HepG2 (cell line): ENCODE data around the gene FAF2. TPM values are rescaled to one million over a fixed set of nuclear protein-coding genes. Genes with fewer than 3 reads are reported as not detected.

Source experiments
- BRD4 ChIP-seq: sonication (generic); formaldehyde crosslinking; IDR thresholded peaks from 2 replicates; pipeline ENCODE4 v1.4.0; 2020; ENCODE audit warnings: missing genetic modification reagents
- LCORL ChIP-seq, 2 experiments: fragments of 450-650 bp in 1 of 2; sonication (generic) in 1 of 2; formaldehyde crosslinking in 1 of 2; IDR thresholded peaks; 2 replicates each; pipeline versions ENCODE4 v1.5.0 to v1.6.1; 2017 to 2020; ENCODE audit warnings: antibody characterized with exemption in 1 of 2, missing genetic modification reagents in 1 of 2
- NFYC ChIP-seq: IDR thresholded peaks from 2 replicates; pipeline ENCODE4 v1.6.1; 2016; ENCODE audit warnings: missing genetic modification reagents, missing compliant biosample characterization
- ZNF44 ChIP-seq: sonication (generic); formaldehyde crosslinking; IDR thresholded peaks from 2 replicates; pipeline ENCODE4 v1.5.1; 2020; ENCODE audit warnings: mild to moderate bottlenecking, missing genetic modification reagents
- ZNF552 ChIP-seq: sonication (generic); formaldehyde crosslinking; IDR thresholded peaks from 2 replicates; pipeline ENCODE4 v1.9.0; 2022; ENCODE audit warnings: missing genetic modification reagents, mild to moderate bottlenecking, borderline replicate concordance
- ZSCAN9 ChIP-seq: IDR thresholded peaks from 2 replicates; pipeline ENCODE4 v1.6.1; 2016; ENCODE audit warnings: borderline replicate concordance
- polyA plus RNA-seq, 8 experiments: library from polyadenylated mRNA; depleted of rRNA in 3 of 8; stranded (reverse) in 7 of 8; unstranded in 1 of 8; fragments of >200 nt; fragmentation: Illumina TruSeq in 4 of 8; extraction: Trizol in 4 of 8; gene quantifications; 2 replicates each; pipeline versions ENCODE4 v1.2.1 to v1.2.3, GENCODE V29; 2011 to 2016; ENCODE audit warnings: low read depth in 4 of 8, missing spikeins in 1 of 8, mixed read lengths in 1 of 8; ENCODE audit not compliant: insufficient read depth in 1 of 8
- total RNA-seq, 5 experiments: library from RNA; depleted of rRNA; stranded (reverse); fragments of >200 nt; fragmentation: Illumina TruSeq; extraction: Trizol; gene quantifications; 2 replicates each; pipeline ENCODE4 v1.2.3, GENCODE V29; 2016; ENCODE audit warnings: low read depth in 1 of 5
- TF ChIP-seq, protein P1 (sequence below): sonication (generic); formaldehyde crosslinking; conservative IDR thresholded peaks from 2 replicates; pipeline ENCODE4 v1.8.0; 2022; ENCODE audit warnings: mild to moderate bottlenecking, moderate library complexity, missing genetic modification reagents
- TF ChIP-seq, protein P2 (sequence below): IDR thresholded peaks from 2 replicates; pipeline ENCODE4 v1.6.1; 2016
- TF ChIP-seq, protein P3 (sequence below): sonication (generic); formaldehyde crosslinking; IDR thresholded peaks from 2 replicates; pipeline ENCODE4 v1.8.1; 2022; ENCODE audit warnings: low read depth, mild to moderate bottlenecking, missing genetic modification reagents
- TF ChIP-seq, protein P4 (sequence below), 2 experiments: fragments of 450-650 bp in 1 of 2; sonication (generic) in 1 of 2; formaldehyde crosslinking; IDR thresholded peaks; 2 replicates each; pipeline versions ENCODE4 v1.5.0 to v1.8.0; 2020 to 2022; ENCODE audit warnings: mild to moderate bottlenecking in 1 of 2, missing genetic modification reagents in 1 of 2
- TF ChIP-seq, protein P5 (sequence below), 2 experiments: fragments of 450-650 bp in 1 of 2; sonication (generic) in 1 of 2; formaldehyde crosslinking in 1 of 2; IDR thresholded peaks; 2 replicates each; pipeline versions ENCODE4 v1.6.1 to v1.8.0; 2016 to 2022; ENCODE audit warnings: antibody characterized with exemption in 1 of 2, mild to moderate bottlenecking in 1 of 2, missing genetic modification reagents in 1 of 2

FAF2 gene
- total and polyA plus RNA-seq, 2 of the 13 experiments (the other 11 are each of a cell fraction or from before 2014, with no cell fraction given) = 27.8 to 34.3 TPM

DNA sequence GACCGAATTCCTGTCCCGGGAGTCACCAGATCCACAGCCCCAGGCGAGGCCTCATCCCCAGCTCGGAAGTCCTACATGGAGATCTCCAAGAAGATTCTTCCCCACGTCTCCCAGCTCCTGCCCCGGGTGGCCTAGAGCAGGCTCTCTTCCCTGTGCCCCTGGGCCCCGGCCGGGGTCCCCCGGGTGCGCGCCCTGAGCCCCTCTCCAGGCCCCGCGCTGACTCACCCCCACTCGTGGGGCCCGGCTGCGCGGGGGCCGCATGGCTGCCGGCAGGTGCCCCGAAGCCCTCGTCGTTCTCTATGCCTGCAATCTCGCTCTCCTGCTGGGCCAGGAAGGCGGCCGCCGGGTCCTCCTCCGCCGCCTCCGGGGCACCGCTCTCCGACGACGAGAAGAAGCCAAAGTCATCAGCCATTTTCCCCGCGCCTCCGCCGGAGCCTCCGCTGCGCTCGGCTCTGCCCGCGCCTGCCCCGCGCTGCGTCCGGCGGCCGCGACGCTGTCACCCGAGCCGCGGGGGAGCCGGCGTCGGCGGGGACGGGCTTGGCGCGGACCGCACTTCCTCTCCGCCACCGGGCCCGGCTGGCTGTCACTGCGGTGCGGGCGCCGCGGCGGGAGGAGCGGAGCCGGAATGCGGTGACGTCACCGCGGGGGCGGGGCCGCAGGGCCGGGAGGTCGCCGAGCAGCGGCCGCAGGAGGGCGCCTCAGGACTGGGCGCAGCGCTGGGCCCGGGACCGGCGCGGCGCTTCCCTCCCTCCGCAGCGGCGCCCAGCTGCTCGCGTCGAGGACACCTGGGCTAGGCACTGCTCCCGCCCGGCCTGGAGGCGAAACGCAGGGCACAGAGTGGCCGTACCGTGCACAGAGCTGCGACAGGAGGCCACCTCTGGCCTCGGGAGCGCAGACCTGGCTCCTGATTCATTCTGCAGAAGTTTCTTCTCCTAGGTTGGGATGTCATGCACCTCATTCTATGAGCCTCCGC lies 31.9 kb upstream of the FAF2 start, which contains the start of gene CLTB (continued):
- TF ChIP-seq, protein P1, sequence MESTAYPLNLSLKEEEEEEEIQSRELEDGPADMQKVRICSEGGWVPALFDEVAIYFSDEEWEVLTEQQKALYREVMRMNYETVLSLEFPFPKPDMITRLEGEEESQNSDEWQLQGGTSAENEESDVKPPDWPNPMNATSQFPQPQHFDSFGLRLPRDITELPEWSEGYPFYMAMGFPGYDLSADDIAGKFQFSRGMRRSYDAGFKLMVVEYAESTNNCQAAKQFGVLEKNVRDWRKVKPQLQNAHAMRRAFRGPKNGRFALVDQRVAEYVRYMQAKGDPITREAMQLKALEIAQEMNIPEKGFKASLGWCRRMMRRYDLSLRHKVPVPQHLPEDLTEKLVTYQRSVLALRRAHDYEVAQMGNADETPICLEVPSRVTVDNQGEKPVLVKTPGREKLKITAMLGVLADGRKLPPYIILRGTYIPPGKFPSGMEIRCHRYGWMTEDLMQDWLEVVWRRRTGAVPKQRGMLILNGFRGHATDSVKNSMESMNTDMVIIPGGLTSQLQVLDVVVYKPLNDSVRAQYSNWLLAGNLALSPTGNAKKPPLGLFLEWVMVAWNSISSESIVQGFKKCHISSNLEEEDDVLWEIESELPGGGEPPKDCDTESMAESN = 0 out of 2 replicates have a peak, but pooled peaks have one; percentile 74
- TF ChIP-seq LCORL (IDR thresholded peaks at IDR 0.05) (no peak), LCORL (CRISPR knock-in tag; IDR thresholded peaks at IDR 0.05) (peak; percentile 75), ZNF44 (no peak), NFYC (CRISPR knock-in tag) (peak; percentile 31; the same call in 1 of the 2 replicates), ZSCAN9 (CRISPR knock-in tag) (no peak), ZNF552 (CRISPR knock-in tag) (no peak), BRD4 (no peak)
- TF ChIP-seq, protein P2, sequence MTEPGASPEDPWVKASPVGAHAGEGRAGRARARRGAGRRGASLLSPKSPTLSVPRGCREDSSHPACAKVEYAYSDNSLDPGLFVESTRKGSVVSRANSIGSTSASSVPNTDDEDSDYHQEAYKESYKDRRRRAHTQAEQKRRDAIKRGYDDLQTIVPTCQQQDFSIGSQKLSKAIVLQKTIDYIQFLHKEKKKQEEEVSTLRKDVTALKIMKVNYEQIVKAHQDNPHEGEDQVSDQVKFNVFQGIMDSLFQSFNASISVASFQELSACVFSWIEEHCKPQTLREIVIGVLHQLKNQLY (CRISPR knock-in tag) = no peak
- TF ChIP-seq, protein P3, sequence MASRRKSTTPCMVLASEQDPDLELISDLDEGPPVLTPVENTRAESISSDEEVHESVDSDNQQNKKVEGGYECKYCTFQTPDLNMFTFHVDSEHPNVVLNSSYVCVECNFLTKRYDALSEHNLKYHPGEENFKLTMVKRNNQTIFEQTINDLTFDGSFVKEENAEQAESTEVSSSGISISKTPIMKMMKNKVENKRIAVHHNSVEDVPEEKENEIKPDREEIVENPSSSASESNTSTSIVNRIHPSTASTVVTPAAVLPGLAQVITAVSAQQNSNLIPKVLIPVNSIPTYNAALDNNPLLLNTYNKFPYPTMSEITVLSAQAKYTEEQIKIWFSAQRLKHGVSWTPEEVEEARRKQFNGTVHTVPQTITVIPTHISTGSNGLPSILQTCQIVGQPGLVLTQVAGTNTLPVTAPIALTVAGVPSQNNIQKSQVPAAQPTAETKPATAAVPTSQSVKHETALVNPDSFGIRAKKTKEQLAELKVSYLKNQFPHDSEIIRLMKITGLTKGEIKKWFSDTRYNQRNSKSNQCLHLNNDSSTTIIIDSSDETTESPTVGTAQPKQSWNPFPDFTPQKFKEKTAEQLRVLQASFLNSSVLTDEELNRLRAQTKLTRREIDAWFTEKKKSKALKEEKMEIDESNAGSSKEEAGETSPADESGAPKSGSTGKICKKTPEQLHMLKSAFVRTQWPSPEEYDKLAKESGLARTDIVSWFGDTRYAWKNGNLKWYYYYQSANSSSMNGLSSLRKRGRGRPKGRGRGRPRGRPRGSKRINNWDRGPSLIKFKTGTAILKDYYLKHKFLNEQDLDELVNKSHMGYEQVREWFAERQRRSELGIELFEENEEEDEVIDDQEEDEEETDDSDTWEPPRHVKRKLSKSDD (CRISPR knock-in tag) = peak; percentile 66; the same call in 1 of the 2 replicates
- TF ChIP-seq, protein P4, sequence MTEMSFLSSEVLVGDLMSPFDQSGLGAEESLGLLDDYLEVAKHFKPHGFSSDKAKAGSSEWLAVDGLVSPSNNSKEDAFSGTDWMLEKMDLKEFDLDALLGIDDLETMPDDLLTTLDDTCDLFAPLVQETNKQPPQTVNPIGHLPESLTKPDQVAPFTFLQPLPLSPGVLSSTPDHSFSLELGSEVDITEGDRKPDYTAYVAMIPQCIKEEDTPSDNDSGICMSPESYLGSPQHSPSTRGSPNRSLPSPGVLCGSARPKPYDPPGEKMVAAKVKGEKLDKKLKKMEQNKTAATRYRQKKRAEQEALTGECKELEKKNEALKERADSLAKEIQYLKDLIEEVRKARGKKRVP (CRISPR knock-in tag; IDR thresholded peaks at IDR 0.05) = no peak
- TF ChIP-seq, protein P5, sequence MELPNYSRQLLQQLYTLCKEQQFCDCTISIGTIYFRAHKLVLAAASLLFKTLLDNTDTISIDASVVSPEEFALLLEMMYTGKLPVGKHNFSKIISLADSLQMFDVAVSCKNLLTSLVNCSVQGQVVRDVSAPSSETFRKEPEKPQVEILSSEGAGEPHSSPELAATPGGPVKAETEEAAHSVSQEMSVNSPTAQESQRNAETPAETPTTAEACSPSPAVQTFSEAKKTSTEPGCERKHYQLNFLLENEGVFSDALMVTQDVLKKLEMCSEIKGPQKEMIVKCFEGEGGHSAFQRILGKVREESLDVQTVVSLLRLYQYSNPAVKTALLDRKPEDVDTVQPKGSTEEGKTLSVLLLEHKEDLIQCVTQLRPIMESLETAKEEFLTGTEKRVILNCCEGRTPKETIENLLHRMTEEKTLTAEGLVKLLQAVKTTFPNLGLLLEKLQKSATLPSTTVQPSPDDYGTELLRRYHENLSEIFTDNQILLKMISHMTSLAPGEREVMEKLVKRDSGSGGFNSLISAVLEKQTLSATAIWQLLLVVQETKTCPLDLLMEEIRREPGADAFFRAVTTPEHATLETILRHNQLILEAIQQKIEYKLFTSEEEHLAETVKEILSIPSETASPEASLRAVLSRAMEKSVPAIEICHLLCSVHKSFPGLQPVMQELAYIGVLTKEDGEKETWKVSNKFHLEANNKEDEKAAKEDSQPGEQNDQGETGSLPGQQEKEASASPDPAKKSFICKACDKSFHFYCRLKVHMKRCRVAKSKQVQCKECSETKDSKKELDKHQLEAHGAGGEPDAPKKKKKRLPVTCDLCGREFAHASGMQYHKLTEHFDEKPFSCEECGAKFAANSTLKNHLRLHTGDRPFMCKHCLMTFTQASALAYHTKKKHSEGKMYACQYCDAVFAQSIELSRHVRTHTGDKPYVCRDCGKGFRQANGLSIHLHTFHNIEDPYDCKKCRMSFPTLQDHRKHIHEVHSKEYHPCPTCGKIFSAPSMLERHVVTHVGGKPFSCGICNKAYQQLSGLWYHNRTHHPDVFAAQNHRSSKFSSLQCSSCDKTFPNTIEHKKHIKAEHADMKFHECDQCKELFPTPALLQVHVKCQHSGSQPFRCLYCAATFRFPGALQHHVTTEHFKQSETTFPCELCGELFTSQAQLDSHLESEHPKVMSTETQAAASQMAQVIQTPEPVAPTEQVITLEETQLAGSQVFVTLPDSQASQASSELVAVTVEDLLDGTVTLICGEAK (IDR thresholded peaks at IDR 0.05) = no peak
- TF ChIP-seq, protein P5 (CRISPR knock-in tag; IDR thresholded peaks at IDR 0.05) = no peak; the same call in 1 of the 2 replicates
